Keratinocyte (primary cell): Measurements from ENCODE around the gene HAT1. TPM values are rescaled to one million over a fixed set of nuclear protein-coding genes. Genes with fewer than 3 reads are reported as not detected.

Experiments
- DNase-seq: peaks from one replicate; pipeline ENCODE4 v3.0.0-alpha.2; 2011; ENCODE audit warnings: low read depth, missing footprints, low spot score
- FAIRE-seq: peaks from 2 replicates; lab custom pipeline; 2011; peaks lifted over from hg19 to GRCh38; lab: Jason Lieb, UNC
- H2AFZ ChIP-seq: 2 replicates; pipeline ENCODE4 v1.6.0; 2012; ENCODE audit warnings: low read length, control low read depth, inconsistent platforms; ENCODE audit not compliant: control insufficient read depth
- H3K27ac ChIP-seq: 2 replicates; pipeline ENCODE4 v1.5.1; 2011; ENCODE audit warnings: low read length; ENCODE audit not compliant: control insufficient read depth, insufficient read depth
- H3K27me3 ChIP-seq: 3 replicates; pipeline ENCODE4 v1.6.0; 2011; ENCODE audit warnings: low read length; ENCODE audit not compliant: control insufficient read depth, insufficient read depth; ENCODE audit errors: extremely low read depth
- H3K36me3 ChIP-seq, 2 experiments: 2 replicates in 1 of 2; 3 replicates in 1 of 2; pipeline ENCODE4 v1.5.1; 2011; ENCODE audit warnings: low read length in 2 of 2, mild to moderate bottlenecking in 1 of 2; ENCODE audit not compliant: control insufficient read depth in 2 of 2, insufficient read depth in 2 of 2; ENCODE audit errors: extremely low read depth in 1 of 2
- H3K4me1 ChIP-seq: 3 replicates; pipeline ENCODE4 v1.5.1; 2011; ENCODE audit warnings: low read length; ENCODE audit not compliant: control insufficient read depth, insufficient read depth; ENCODE audit errors: extremely low read depth
- H3K4me2 ChIP-seq: 3 replicates; pipeline ENCODE4 v1.6.0; 2011; ENCODE audit warnings: low read depth, low read length; ENCODE audit not compliant: control insufficient read depth, insufficient read depth; ENCODE audit errors: extremely low read depth
- H3K4me3 ChIP-seq, 3 experiments: fragments of 200-600 bp in 1 of 3; sonication (generic) in 1 of 3; 2 replicates in 2 of 3; 3 replicates in 1 of 3; pipeline ENCODE4 v1.5.1; 2011 to 2016; ENCODE audit warnings: low read length in 3 of 3, mild to moderate bottlenecking in 3 of 3, control low read depth in 2 of 3, inconsistent platforms in 1 of 3, low read depth in 1 of 3, mixed read lengths in 1 of 3, mixed run types in 1 of 3, moderate library complexity in 1 of 3; ENCODE audit not compliant: control insufficient read depth in 2 of 3, insufficient read depth in 2 of 3; ENCODE audit errors: extremely low read depth in 1 of 3
- H3K79me2 ChIP-seq: 2 replicates; pipeline ENCODE4 v1.6.0; 2012; ENCODE audit warnings: low read length; ENCODE audit not compliant: control insufficient read depth, insufficient read depth
- H3K9ac ChIP-seq: 3 replicates; pipeline ENCODE4 v1.6.0; 2011; ENCODE audit warnings: low read length; ENCODE audit not compliant: control insufficient read depth, insufficient read depth; ENCODE audit errors: extremely low read depth
- H3K9me1 ChIP-seq: 3 replicates; pipeline ENCODE4 v1.6.0; 2011; ENCODE audit warnings: low read length; ENCODE audit not compliant: control insufficient read depth, insufficient read depth; ENCODE audit errors: extremely low read depth
- H3K9me3 ChIP-seq: 2 replicates; pipeline ENCODE4 v1.5.1; 2012; ENCODE audit warnings: low read depth, low read length; ENCODE audit not compliant: control insufficient read depth
- H4K20me1 ChIP-seq: 3 replicates; pipeline ENCODE4 v1.6.0; 2011; ENCODE audit warnings: low read length; ENCODE audit not compliant: control insufficient read depth, insufficient read depth; ENCODE audit errors: extremely low read depth
- CTCF ChIP-seq, 3 experiments: IDR thresholded peaks in 1 of 3; conservative IDR thresholded peaks in 1 of 3; optimal IDR thresholded peaks in 1 of 3; 2 replicates in 2 of 3; 3 replicates in 1 of 3; pipeline versions ENCODE3 to v1.5.1; 2011; ENCODE audit warnings: low read length in 3 of 3, mild to moderate bottlenecking in 3 of 3, moderate library complexity in 2 of 3, control low read depth in 1 of 3, inconsistent platforms in 1 of 3; ENCODE audit not compliant: insufficient read depth in 2 of 3; ENCODE audit errors: extremely low read depth in 1 of 3
- EZH2 ChIP-seq: IDR thresholded peaks from one replicate; pipeline ENCODE4 v1.6.1; 2012; ENCODE audit warnings: inconsistent platforms, mild to moderate bottlenecking, low read length, moderate library complexity
- dilution Hi-C: fragments of 300-500 bp; cut with MboI; formaldehyde crosslinking; loops from one replicate; pipeline ENCODE4 v1.7.0; 2020; ENCODE audit warnings: low sequenced_read_pairs; ENCODE audit not compliant: extremely low pct_ligation_motif_present
- polyA plus RNA-seq, 5 experiments: library from polyadenylated mRNA; depleted of rRNA in 3 of 5; stranded (reverse) in 3 of 5; stranded (forward) in 1 of 5; unstranded in 1 of 5; fragments of >200 nt; gene quantifications; 1 replicate in 1 of 5; 2 replicates in 3 of 5; 3 replicates in 1 of 5; pipeline versions ENCODE4 v1.2.1 to v1.2.3, GENCODE V29; 2011 to 2012; ENCODE audit warnings: missing spikeins in 2 of 5, low read depth in 1 of 5, low replicate concordance in 1 of 5

Gene HAT1
- polyA plus RNA-seq, 1 donor (not counting 4 experiments of a cell fraction or from before 2014, with no cell fraction given), result 91.2 TPM

- Histone ChIP-seq H3K4me1 (peaks cover 16% of the 10 kb centered on the region), H3K4me3 (peak overlapping the region; percentile 92 to 100 (median 96)), H3K27me3 (no peaks in the 10 kb centered on the region), H3K27ac (peak overlapping the region; percentile 69), H3K79me2 (peaks cover 9% of the 10 kb centered on the region), H3K9me3 (no peaks in the 10 kb centered on the region), H4K20me1 (no peaks in the 10 kb centered on the region), H2AFZ (peak overlapping the region; percentile 100), H3K9ac (peak overlapping the region; percentile 88), H3K9me1 (no peaks in the 10 kb centered on the region), H3K36me3 (no peaks in the 10 kb centered on the region), H3K4me2 (peak overlapping the region; percentile 98)
- FAIRE-seq (peak; percentile 20), DNase-seq (no peak)
- dilution Hi-C loops, result no loop called here
- no peak for TF ChIP-seq EZH2
- TF ChIP-seq CTCF (optimal IDR thresholded peaks at IDR 0.05 in 1 of 3, IDR thresholded peaks at IDR 0.05 in 1 of 3, conservative IDR thresholded peaks at IDR 0.05 in 1 of 3; ENCODE audit: extremely low read depth in 1 of 3, insufficient read depth in 2 of 3, low read length in 3 of 3), result no peak
Measured at GRCh38 chr2:171893196-171893823, 29.0 kb upstream of the HAT1 start.

- Histone ChIP-seq H3K9me3 (no peaks in the 10 kb centered on the region), H2AFZ (peak within 1 kb of the TSS; percentile 100), H3K27ac (peak within 1 kb of the TSS; percentile 69), H3K4me1 (peaks cover 16% of the 10 kb centered on the region), H3K4me3 (peak within 1 kb of the TSS; percentile 92 to 100 (median 96)), H3K9ac (peak within 1 kb of the TSS; percentile 88), H3K27me3 (no peaks in the 10 kb centered on the region), H4K20me1 (no peaks in the 10 kb centered on the region), H3K36me3 (no peaks in the 10 kb centered on the region), H3K9me1 (no peaks in the 10 kb centered on the region), H3K79me2 (peaks cover 9% of the 10 kb centered on the region), H3K4me2 (peak within 1 kb of the TSS; percentile 98)
- dilution Hi-C loops, result no loop called here
- DNase-seq, result no peak
- TF ChIP-seq EZH2 (no peak), CTCF (optimal IDR thresholded peaks at IDR 0.05 in 1 of 3, IDR thresholded peaks at IDR 0.05 in 1 of 3, conservative IDR thresholded peaks at IDR 0.05 in 1 of 3; ENCODE audit: extremely low read depth in 1 of 3, insufficient read depth in 2 of 3, low read length in 3 of 3) (no peak)
- FAIRE-seq, result no peak
Measured at GRCh38 chr2:171893824-171894611, 28.2 kb upstream of the HAT1 start, which contains the start of gene SLC25A12. TSS of gene SLC25A12 (minus strand) at chr2:171894244. CDS start at chr2:171894214, 30 bp downstream.
